ENCODE measurements around the gene BPIFB3.

The BPIFB3 gene

DNA sequence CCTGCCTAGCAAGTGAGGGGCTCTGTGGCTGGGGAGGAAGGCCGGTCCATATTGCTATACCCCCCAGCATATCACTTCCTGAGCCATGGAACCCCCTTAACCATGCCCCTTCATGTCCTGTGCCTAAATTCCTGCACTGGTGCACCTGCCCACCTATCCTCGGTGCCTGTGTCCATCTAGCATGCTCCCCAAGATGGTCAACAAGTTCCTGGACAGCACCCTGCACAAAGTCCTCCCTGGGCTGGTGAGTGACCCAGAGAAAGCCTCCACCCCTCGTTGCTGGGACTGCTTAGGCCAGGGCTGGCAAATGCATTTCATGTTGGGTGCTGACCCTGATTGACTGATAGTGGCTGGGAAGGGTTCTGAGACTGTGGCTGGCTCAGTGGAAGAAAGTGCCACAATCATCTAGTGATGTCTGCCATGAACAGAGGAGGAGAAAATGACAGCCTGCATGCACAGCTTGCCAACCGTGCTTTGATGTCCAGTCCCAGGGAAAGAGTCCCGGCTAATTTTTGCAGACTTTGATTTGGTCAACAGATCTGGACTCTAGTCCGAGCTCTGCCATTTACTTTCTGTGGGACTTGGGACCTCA lies 18.7 kb upstream of the BPIFB3 start:
- no peaks in the 10 kb centered on the region for H3K9me3 ChIP-seq (ENCODE audit: control insufficient read depth, low read length)
- H3K36me3 ChIP-seq (ENCODE audit: control insufficient read depth, insufficient read depth, low read length), result no peaks in the 10 kb centered on the region
- no peak overlapping the region for H2AFZ ChIP-seq
- no peak overlapping the region for H3K4me2 ChIP-seq (ENCODE audit: low read length)
- H3K27ac ChIP-seq, result no peak overlapping the region
- H3K4me3 ChIP-seq (ENCODE audit: low read depth, low read length), result no peak overlapping the region
- H3K4me1 ChIP-seq, result no peaks in the 10 kb centered on the region
- TF ChIP-seq CTCF (IDR thresholded peaks at IDR 0.05), result no peak
- H3K27me3 ChIP-seq (ENCODE audit: control insufficient read depth, insufficient read depth, low read length), result no peaks in the 10 kb centered on the region
- no peaks in the 10 kb centered on the region for H3K79me2 ChIP-seq
- no peak overlapping the region for H3K9ac ChIP-seq

- Histone ChIP-seq H2AFZ (no peak overlapping the region), H3K4me3 (ENCODE audit: low read depth, low read length) (no peak overlapping the region), H3K4me1 (no peaks in the 10 kb centered on the region), H3K27me3 (ENCODE audit: control insufficient read depth, insufficient read depth, low read length) (no peaks in the 10 kb centered on the region), H3K9me3 (ENCODE audit: control insufficient read depth, low read length) (no peaks in the 10 kb centered on the region), H3K79me2 (no peaks in the 10 kb centered on the region), H3K27ac (no peak overlapping the region), H3K36me3 (ENCODE audit: control insufficient read depth, insufficient read depth, low read length) (no peaks in the 10 kb centered on the region), H3K4me2 (ENCODE audit: low read length) (no peak overlapping the region), H3K9ac (no peak overlapping the region)
- TF ChIP-seq CTCF (IDR thresholded peaks at IDR 0.05), result no peak
These were observed 16.2 kb upstream of the BPIFB3 start for GRCh38 chr20:33037456-33037855.

- Histone ChIP-seq H3K4me2 (ENCODE audit: low read length) (no peak overlapping the region), H3K4me3 (ENCODE audit: low read depth, low read length) (no peak overlapping the region), H3K9ac (no peak overlapping the region), H2AFZ (no peak overlapping the region), H3K27me3 (ENCODE audit: control insufficient read depth, insufficient read depth, low read length) (no peaks in the 10 kb centered on the region), H3K79me2 (no peaks in the 10 kb centered on the region), H3K27ac (no peak overlapping the region), H3K9me3 (ENCODE audit: control insufficient read depth, low read length) (no peaks in the 10 kb centered on the region), H3K4me1 (no peaks in the 10 kb centered on the region), H3K36me3 (ENCODE audit: control insufficient read depth, insufficient read depth, low read length) (no peaks in the 10 kb centered on the region)
- TF ChIP-seq CTCF (IDR thresholded peaks at IDR 0.05), result no peak
These were observed 15.5 kb upstream of the BPIFB3 start for GRCh38 chr20:33038243-33038642.

GRCh38 chr20:33042430-33042829 lies 11.3 kb upstream of the BPIFB3 start:
- H3K9me3 ChIP-seq (ENCODE audit: control insufficient read depth, low read length), result no peaks in the 10 kb centered on the region
- H3K4me1 ChIP-seq, result no peaks in the 10 kb centered on the region
- H3K27me3 ChIP-seq (ENCODE audit: control insufficient read depth, insufficient read depth, low read length), result no peaks in the 10 kb centered on the region
- H3K9ac ChIP-seq, result no peak overlapping the region
- H3K4me3 ChIP-seq (ENCODE audit: low read depth, low read length), result no peak overlapping the region
- H2AFZ ChIP-seq, result no peak overlapping the region
- no peak overlapping the region for H3K4me2 ChIP-seq (ENCODE audit: low read length)
- TF ChIP-seq CTCF (IDR thresholded peaks at IDR 0.05), result no peak
- no peaks in the 10 kb centered on the region for H3K36me3 ChIP-seq (ENCODE audit: control insufficient read depth, insufficient read depth, low read length)
- no peaks in the 10 kb centered on the region for H3K79me2 ChIP-seq
- H3K27ac ChIP-seq, result no peak overlapping the region

- no peak overlapping the region for H3K4me2 ChIP-seq (ENCODE audit: low read length)
- H3K27me3 ChIP-seq (ENCODE audit: control insufficient read depth, insufficient read depth, low read length), result no peaks in the 10 kb centered on the region
- H3K36me3 ChIP-seq (ENCODE audit: control insufficient read depth, insufficient read depth, low read length), result no peaks in the 10 kb centered on the region
- no peak overlapping the region for H3K27ac ChIP-seq
- H3K4me1 ChIP-seq, result no peaks in the 10 kb centered on the region
- H3K9me3 ChIP-seq (ENCODE audit: control insufficient read depth, low read length), result no peaks in the 10 kb centered on the region
- H3K9ac ChIP-seq, result no peak overlapping the region
- H2AFZ ChIP-seq, result no peak overlapping the region
- H3K79me2 ChIP-seq, result no peaks in the 10 kb centered on the region
- no peak for TF ChIP-seq CTCF (IDR thresholded peaks at IDR 0.05)
- H3K4me3 ChIP-seq (ENCODE audit: low read depth, low read length), result no peak overlapping the region
These were observed 10.5 kb upstream of the BPIFB3 start for GRCh38 chr20:33042983-33043730.
